ENCODE results near the gene TAP1.

Gene TAP1

GRCh38 chr6:32842690-32843089 is 10.8 kb downstream of the TAP1 start:
- Histone ChIP-seq H3K9ac (ENCODE audit: low read length in 5 of 5) (peak overlapping the region in 1 of 5 donors; percentile 38), H3K27ac (ENCODE audit: low read depth, low read length) (no peak overlapping the region)

GRCh38 chr6:32842021-32842650 is 11.4 kb downstream of the TAP1 start:
- Histone ChIP-seq H3K9me3 (ENCODE audit: control insufficient read depth in 5 of 5, low read length in 5 of 5) (no peaks in the 10 kb centered on the region), H3K36me3 (ENCODE audit: control insufficient read depth in 5 of 5, insufficient read depth in 5 of 5, low read length in 5 of 5) (peaks cover 0 to 43% (median 29%) of the 10 kb centered on the region in 5 donors), H3K9ac (ENCODE audit: low read length in 5 of 5) (no peak overlapping the region), H3K4me3 (ENCODE audit: low read depth in 1 of 5, low read length in 5 of 5) (peak overlapping the region in 2 of 5 donors; percentile 77 to 94), H3K4me1 (ENCODE audit: control insufficient read depth in 5 of 5, insufficient read depth in 5 of 5, low read length in 5 of 5) (peaks cover 0 to 64% (median 44%) of the 10 kb centered on the region in 5 donors), H3K27me3 (ENCODE audit: control insufficient read depth in 5 of 5, insufficient read depth in 4 of 5, low read length in 5 of 5) (no peaks in the 10 kb centered on the region), H3K27ac (ENCODE audit: low read depth, low read length) (peak overlapping the region; percentile 5)

More at GRCh38 chr6:32842690-32843089, 10.8 kb downstream of the TAP1 start:
- H3K4me1 ChIP-seq (ENCODE audit: control insufficient read depth in 5 of 5, insufficient read depth in 5 of 5, low read length in 5 of 5): peaks cover 0 to 61% (median 41%) of the 10 kb centered on the region in 5 donors
- no peaks in the 10 kb centered on the region for H3K9me3 ChIP-seq (ENCODE audit: control insufficient read depth in 5 of 5, low read length in 5 of 5)
- H3K4me3 ChIP-seq (ENCODE audit: low read depth in 1 of 5, low read length in 5 of 5): peak overlapping the region in 3 of 5 donors; percentile 77 to 94 (median 91)
- H3K27me3 ChIP-seq (ENCODE audit: control insufficient read depth in 5 of 5, insufficient read depth in 4 of 5, low read length in 5 of 5): no peaks in the 10 kb centered on the region
- peaks cover 0 to 49% (median 34%) of the 10 kb centered on the region in 5 donors for H3K36me3 ChIP-seq (ENCODE audit: control insufficient read depth in 5 of 5, insufficient read depth in 5 of 5, low read length in 5 of 5)

- Histone ChIP-seq H3K27ac (ENCODE audit: low read depth, low read length) (no peak overlapping the region), H3K4me3 (ENCODE audit: low read depth in 1 of 5, low read length in 5 of 5) (no peak overlapping the region), H3K4me1 (ENCODE audit: control insufficient read depth in 5 of 5, insufficient read depth in 5 of 5, low read length in 5 of 5) (peaks cover 0 to 52% (median 43%) of the 10 kb centered on the region in 5 donors), H3K9me3 (ENCODE audit: control insufficient read depth in 5 of 5, low read length in 5 of 5) (no peaks in the 10 kb centered on the region), H3K9ac (ENCODE audit: low read length in 5 of 5) (no peak overlapping the region), H3K36me3 (ENCODE audit: control insufficient read depth in 5 of 5, insufficient read depth in 5 of 5, low read length in 5 of 5) (peaks cover 0 to 37% (median 18%) of the 10 kb centered on the region in 5 donors), H3K27me3 (ENCODE audit: control insufficient read depth in 5 of 5, insufficient read depth in 4 of 5, low read length in 5 of 5) (no peaks in the 10 kb centered on the region)
Observed at GRCh38 chr6:32840604-32841246, 12.8 kb downstream of the TAP1 start.

- Histone ChIP-seq H3K9me3 (ENCODE audit: control insufficient read depth in 5 of 5, low read length in 5 of 5) (no peaks in the 10 kb centered on the region), H3K9ac (ENCODE audit: low read length in 5 of 5) (no peak overlapping the region), H3K36me3 (ENCODE audit: control insufficient read depth in 5 of 5, insufficient read depth in 5 of 5, low read length in 5 of 5) (peaks cover 4 to 46% (median 25%) of the 10 kb centered on the region in 5 donors), H3K4me1 (ENCODE audit: control insufficient read depth in 5 of 5, insufficient read depth in 5 of 5, low read length in 5 of 5) (peaks cover 0 to 38% (median 31%) of the 10 kb centered on the region in 5 donors), H3K4me3 (ENCODE audit: low read depth in 1 of 5, low read length in 5 of 5) (no peak overlapping the region), H3K27ac (ENCODE audit: low read depth, low read length) (peak overlapping the region; percentile 92), H3K27me3 (ENCODE audit: control insufficient read depth in 5 of 5, insufficient read depth in 4 of 5, low read length in 5 of 5) (no peaks in the 10 kb centered on the region)
Observed at GRCh38 chr6:32839356-32839755, 14.1 kb downstream of the TAP1 start.

- peak within 1 kb of the TSS; percentile 78 to 90 (median 82) for H3K4me3 ChIP-seq (ENCODE audit: low read depth in 1 of 5, low read length in 5 of 5)
- H3K36me3 ChIP-seq (ENCODE audit: control insufficient read depth in 5 of 5, insufficient read depth in 5 of 5, low read length in 5 of 5): peaks cover 4 to 55% (median 30%) of the 10 kb centered on the region in 5 donors
Observed at GRCh38 chr6:32838114-32838958, 15.2 kb downstream of the TAP1 start, which contains the start of gene TAP2. Gene TAP2, minus strand, starts transcription at chr6:32838739. Its CDS starts 506 bp downstream, at chr6:32838233.

GRCh38 chr6:32837651-32838113 is 15.8 kb downstream of the TAP1 start:
- H3K9ac ChIP-seq (ENCODE audit: low read length in 5 of 5): peak overlapping the region in 4 of 5 donors; percentile 64 to 83 (median 78)
- no peaks in the 10 kb centered on the region for H3K9me3 ChIP-seq (ENCODE audit: control insufficient read depth in 5 of 5, low read length in 5 of 5)
- peak overlapping the region; percentile 92 for H3K27ac ChIP-seq (ENCODE audit: low read depth, low read length)
- H3K4me1 ChIP-seq (ENCODE audit: control insufficient read depth in 5 of 5, insufficient read depth in 5 of 5, low read length in 5 of 5): peaks cover 0 to 22% (median 14%) of the 10 kb centered on the region in 5 donors
- H3K4me3 ChIP-seq (ENCODE audit: low read depth in 1 of 5, low read length in 5 of 5): peak overlapping the region; percentile 78 to 90 (median 82)
- H3K27me3 ChIP-seq (ENCODE audit: control insufficient read depth in 5 of 5, insufficient read depth in 4 of 5, low read length in 5 of 5): no peaks in the 10 kb centered on the region
- peaks cover 4 to 55% (median 29%) of the 10 kb centered on the region in 5 donors for H3K36me3 ChIP-seq (ENCODE audit: control insufficient read depth in 5 of 5, insufficient read depth in 5 of 5, low read length in 5 of 5)

More at GRCh38 chr6:32838114-32838958, 15.2 kb downstream of the TAP1 start, which contains the start of gene TAP2:
- Histone ChIP-seq H3K27me3 (ENCODE audit: control insufficient read depth in 5 of 5, insufficient read depth in 4 of 5, low read length in 5 of 5) (no peaks in the 10 kb centered on the region), H3K9ac (ENCODE audit: low read length in 5 of 5) (peak within 1 kb of the TSS in 4 of 5 donors; percentile 64 to 83 (median 80)), H3K27ac (ENCODE audit: low read depth, low read length) (peak within 1 kb of the TSS; percentile 92), H3K4me1 (ENCODE audit: control insufficient read depth in 5 of 5, insufficient read depth in 5 of 5, low read length in 5 of 5) (peaks cover 0 to 29% (median 21%) of the 10 kb centered on the region in 5 donors), H3K9me3 (ENCODE audit: control insufficient read depth in 5 of 5, low read length in 5 of 5) (no peaks in the 10 kb centered on the region)

GRCh38 chr6:32836873-32837272 is 16.6 kb downstream of the TAP1 start:
- Histone ChIP-seq H3K27me3 (ENCODE audit: control insufficient read depth in 5 of 5, insufficient read depth in 4 of 5, low read length in 5 of 5) (no peaks in the 10 kb centered on the region), H3K4me3 (ENCODE audit: low read depth in 1 of 5, low read length in 5 of 5) (no peak overlapping the region), H3K36me3 (ENCODE audit: control insufficient read depth in 5 of 5, insufficient read depth in 5 of 5, low read length in 5 of 5) (peaks cover 4 to 55% (median 28%) of the 10 kb centered on the region in 5 donors), H3K9me3 (ENCODE audit: control insufficient read depth in 5 of 5, low read length in 5 of 5) (no peaks in the 10 kb centered on the region), H3K27ac (ENCODE audit: low read depth, low read length) (no peak overlapping the region), H3K4me1 (ENCODE audit: control insufficient read depth in 5 of 5, insufficient read depth in 5 of 5, low read length in 5 of 5) (peaks cover 0 to 14% (median 10%) of the 10 kb centered on the region in 5 donors), H3K9ac (ENCODE audit: low read length in 5 of 5) (no peak overlapping the region)

GRCh38 chr6:32835167-32835893 is 18.2 kb downstream of the TAP1 start:
- no peaks in the 10 kb centered on the region for H3K27me3 ChIP-seq (ENCODE audit: control insufficient read depth in 5 of 5, insufficient read depth in 4 of 5, low read length in 5 of 5)
- H3K4me1 ChIP-seq (ENCODE audit: control insufficient read depth in 5 of 5, insufficient read depth in 5 of 5, low read length in 5 of 5): peaks cover 0 to 13% (median 10%) of the 10 kb centered on the region in 5 donors
- no peak overlapping the region for H3K27ac ChIP-seq (ENCODE audit: low read depth, low read length)
- H3K36me3 ChIP-seq (ENCODE audit: control insufficient read depth in 5 of 5, insufficient read depth in 5 of 5, low read length in 5 of 5): peaks cover 4 to 55% (median 42%) of the 10 kb centered on the region in 5 donors
- no peak overlapping the region for H3K9ac ChIP-seq (ENCODE audit: low read length in 5 of 5)
- H3K9me3 ChIP-seq (ENCODE audit: control insufficient read depth in 5 of 5, low read length in 5 of 5): no peaks in the 10 kb centered on the region
- no peak overlapping the region for H3K4me3 ChIP-seq (ENCODE audit: low read depth in 1 of 5, low read length in 5 of 5)

- H3K27ac ChIP-seq (ENCODE audit: low read depth, low read length): no peak overlapping the region
- H3K4me3 ChIP-seq (ENCODE audit: low read depth in 1 of 5, low read length in 5 of 5): no peak overlapping the region
- H3K4me1 ChIP-seq (ENCODE audit: control insufficient read depth in 5 of 5, insufficient read depth in 5 of 5, low read length in 5 of 5): peaks cover 0 to 13% (median 8%) of the 10 kb centered on the region in 5 donors
- peaks cover 4 to 71% (median 59%) of the 10 kb centered on the region in 5 donors for H3K36me3 ChIP-seq (ENCODE audit: control insufficient read depth in 5 of 5, insufficient read depth in 5 of 5, low read length in 5 of 5)
- no peaks in the 10 kb centered on the region for H3K27me3 ChIP-seq (ENCODE audit: control insufficient read depth in 5 of 5, insufficient read depth in 4 of 5, low read length in 5 of 5)
- H3K9ac ChIP-seq (ENCODE audit: low read length in 5 of 5): no peak overlapping the region
- H3K9me3 ChIP-seq (ENCODE audit: control insufficient read depth in 5 of 5, low read length in 5 of 5): no peaks in the 10 kb centered on the region
Observed at GRCh38 chr6:32833664-32834063, 19.8 kb downstream of the TAP1 start.
